ENCODE data around the gene APOL3.

- no peak for TF ChIP-seq CTCF (IDR thresholded peaks at IDR 0.05)
- TF ChIP-seq POLR2A (IDR thresholded peaks at IDR 0.05): no peak
These were observed 35.9 kb upstream of the APOL3 start for GRCh38 chr22:36196254-36197064.

All from testis (tissue), 2 donors.